Activated CD4-positive, alpha-beta T cell treated with anti-CD3 and anti-CD28 coated beads, Interleukin-10, Interleukin-2, amounts not matched to agents 100 ng/mL and 50 ng/mL, durations not matched to agents 16 hours and 8 hours (primary cell): ENCODE results near the gene KSR1.

Experiments
- DNase-seq: peaks from one replicate; pipeline ENCODE4 v3.0.0-alpha.2; 2020

KSR1 gene

DNA sequence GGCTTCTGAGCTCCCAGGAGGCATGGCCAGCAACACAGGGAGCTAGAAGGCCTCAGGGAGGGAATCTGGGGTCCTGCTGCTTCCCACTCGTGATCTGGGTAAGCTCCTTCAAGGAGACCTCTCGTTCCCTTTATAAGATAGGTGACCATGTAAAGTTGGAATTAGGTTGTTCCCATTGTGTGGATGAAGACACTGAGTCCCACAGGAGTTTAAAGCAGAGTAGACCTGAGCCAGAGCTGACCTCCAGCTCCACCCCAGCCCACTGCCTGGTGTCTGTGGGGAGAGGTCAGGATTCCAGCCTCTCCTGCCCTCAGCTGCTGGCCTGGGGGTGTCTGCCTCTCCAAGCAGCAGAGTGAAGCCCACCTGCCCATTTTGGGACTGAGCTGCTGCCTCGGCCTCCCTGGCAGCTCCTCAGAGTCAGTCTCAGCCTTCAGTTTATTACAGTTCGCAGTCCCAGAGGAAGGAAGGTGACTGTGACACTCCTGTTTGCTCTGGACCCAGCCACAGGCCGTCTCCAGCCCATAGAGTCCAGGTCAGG is 141.6 kb downstream of the KSR1 start:
- DNase-seq = no peak

DNA sequence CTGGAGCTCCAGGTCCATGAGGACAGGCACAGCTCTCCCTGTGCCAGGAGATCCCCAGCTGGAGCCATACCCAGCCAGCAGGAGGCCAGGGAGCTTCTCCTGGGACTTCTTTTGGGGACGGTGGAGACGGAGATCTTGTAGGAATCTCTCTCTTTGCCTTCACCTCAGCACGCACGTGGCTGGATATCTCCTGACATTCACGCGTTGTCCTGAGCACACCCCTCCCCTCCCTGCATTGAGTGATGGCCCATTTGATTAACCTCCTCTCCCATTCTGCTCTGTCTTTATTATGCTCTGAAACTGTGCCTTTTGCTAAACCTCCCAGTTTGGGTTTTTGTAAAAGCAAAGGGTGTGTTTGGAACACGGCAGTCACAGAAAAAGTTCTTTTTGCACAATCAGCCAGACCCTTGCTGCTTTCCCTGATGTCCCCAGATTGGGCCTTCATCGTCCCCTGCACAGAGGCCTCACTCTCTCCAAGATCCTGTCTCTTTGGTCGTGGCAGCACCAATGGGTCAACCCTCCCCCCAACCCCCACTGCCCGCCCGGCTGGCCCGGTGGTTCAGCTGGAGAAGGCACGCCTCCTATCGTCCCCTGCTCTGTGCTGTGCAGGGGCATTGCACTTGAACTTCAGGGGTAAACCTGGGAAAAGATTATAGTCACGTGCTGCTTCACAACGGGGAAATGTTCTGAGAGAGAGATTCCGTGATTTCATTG is 142.2 kb downstream of the KSR1 start:
- no peak for DNase-seq

DNA sequence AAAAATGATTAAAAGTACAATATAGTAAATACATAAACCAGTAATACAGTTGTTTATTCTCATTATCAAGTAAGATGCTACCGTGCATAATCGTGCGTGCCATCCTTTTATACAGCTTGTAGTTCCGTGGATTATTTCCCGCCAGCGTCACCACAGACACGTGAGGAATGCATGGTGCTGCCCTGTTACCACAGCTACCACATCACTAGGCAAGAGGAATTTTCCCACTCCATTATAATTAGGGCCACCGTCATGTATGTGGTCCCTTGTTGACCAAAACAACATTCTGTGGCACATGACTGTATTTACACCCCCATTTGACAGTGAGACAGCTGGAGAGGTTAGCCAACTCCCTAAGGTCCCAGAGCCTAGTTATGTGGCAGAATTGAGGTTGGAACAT is 144.2 kb downstream of the KSR1 start:
- no peak for DNase-seq

DNA sequence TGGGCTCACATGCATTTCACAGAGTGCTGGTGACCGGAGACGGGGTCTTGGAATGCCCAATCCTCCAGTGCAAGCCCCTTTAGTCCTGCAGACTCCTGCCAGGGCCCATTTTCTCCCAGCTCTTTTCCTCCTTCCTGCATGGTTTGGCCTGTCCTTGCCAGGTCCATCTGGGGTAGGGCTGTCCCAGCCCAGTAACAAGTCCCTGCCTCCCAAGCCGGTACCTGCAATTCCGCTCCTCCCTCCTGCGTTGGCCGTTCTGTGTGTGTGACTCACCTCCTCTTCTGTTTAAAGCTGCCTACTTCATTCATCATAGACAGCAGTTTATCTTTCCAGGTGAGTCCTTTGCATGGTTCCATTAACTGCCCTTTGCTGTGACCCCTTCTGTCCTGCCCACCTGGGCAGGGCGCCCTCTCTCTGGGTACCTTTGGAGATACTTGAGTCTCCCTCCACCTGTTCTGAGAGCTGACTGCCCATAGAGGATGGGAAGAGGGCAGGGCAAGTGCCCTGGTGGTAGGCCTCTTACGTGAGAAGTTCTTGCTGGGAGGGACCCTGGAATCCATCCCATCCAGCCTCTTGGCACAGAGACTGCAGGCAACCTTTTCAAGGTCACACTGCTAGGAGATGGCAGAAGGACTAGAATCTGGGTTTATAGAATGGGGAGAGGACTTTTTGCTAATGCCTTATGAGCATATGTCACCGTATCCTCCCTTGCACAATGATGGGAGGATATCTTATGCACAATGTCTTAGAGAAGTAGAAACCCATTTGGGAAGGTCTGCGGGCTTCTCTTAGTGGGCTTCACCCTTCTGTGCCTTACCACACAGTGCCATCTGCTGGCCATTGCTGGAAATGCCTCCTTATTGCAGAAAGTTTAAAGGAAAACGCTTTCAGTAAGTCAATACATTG is 145.1 kb downstream of the KSR1 start:
- DNase-seq = peak; percentile 82

GRCh38 chr17:27601975-27602302 is 145.7 kb downstream of the KSR1 start:
- no peak for DNase-seq

GRCh38 chr17:27602721-27603420 is 146.6 kb downstream of the KSR1 start:
- peak; percentile 74 for DNase-seq

- DNase-seq = no peak
These were observed 147.1 kb downstream of the KSR1 start for GRCh38 chr17:27603421-27603770.

DNA sequence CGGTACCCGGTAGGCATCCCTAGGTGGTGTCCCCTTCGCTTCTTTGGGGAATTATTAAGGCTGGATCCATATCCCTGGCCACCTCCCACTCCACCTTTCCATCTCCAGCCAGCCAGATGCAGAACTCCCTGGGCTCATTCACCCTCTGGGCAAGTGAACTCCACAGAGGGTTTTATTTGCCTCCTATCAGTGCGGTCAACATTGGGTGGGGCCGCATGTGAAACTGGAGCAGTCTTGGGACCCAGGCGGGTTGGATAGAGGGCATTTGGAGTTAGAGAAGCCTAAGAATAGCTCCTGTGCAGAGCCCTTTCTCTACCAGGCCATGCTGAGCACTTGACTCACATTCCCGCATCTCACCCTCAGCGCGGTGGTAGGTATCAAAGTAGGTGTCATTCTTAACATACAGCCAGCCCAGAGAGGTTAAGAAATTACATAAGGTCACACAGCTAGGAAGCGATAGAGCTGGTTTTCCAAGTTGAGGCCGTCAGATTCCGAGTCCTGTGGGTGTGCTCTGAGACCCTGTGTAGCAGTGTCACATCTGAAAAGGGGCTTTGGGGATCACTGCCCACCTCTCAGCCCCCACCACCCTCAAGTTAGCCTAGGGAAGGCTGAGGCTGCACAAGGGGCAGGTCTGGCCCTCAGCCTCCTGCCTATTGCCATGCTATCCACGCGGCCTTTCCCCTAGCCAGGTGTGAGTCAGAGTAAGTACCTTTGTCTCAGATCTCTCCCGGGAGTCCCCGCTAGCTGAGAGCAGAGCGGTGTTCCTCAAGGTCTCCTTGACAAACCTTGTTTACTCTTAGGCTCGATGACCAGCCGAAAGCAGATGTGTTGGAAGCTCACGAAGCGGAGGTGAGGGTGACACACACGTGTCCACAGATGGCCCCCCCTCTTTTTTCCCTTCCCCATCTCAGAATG is 147.9 kb downstream of the KSR1 start:
- DNase-seq = no peak

- DNase-seq = no peak
These were observed 149.2 kb downstream of the KSR1 start for GRCh38 chr17:27605409-27605808.

DNA sequence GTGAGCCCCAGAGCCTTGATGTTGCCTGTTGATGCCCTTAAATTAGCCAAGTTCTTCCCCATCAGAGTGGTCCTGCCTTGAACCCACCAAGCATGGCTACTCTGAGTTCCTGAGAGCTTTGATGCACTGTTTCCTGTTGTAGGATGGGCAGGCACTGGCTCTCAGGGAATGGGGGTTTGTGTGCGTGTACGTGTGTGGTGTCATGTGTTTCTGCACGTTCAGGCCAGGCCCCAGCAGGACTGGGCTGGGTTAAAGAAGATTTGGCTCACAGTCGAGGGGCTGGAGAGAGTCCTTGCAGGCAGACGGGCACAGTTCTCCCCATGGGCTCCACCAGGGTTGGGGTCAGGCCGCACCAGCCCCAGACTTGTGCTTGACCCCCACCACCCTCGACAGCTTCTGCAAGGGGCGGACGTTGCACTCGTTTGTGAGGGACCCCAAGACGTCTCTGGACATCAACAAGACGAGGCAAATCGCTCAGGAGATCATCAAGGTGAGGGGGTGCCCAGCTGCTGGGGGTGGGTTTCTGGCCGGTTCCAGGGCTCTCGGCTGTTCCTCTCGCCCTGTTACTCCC is 151.4 kb downstream of the KSR1 start:
- DNase-seq = no peak

DNA sequence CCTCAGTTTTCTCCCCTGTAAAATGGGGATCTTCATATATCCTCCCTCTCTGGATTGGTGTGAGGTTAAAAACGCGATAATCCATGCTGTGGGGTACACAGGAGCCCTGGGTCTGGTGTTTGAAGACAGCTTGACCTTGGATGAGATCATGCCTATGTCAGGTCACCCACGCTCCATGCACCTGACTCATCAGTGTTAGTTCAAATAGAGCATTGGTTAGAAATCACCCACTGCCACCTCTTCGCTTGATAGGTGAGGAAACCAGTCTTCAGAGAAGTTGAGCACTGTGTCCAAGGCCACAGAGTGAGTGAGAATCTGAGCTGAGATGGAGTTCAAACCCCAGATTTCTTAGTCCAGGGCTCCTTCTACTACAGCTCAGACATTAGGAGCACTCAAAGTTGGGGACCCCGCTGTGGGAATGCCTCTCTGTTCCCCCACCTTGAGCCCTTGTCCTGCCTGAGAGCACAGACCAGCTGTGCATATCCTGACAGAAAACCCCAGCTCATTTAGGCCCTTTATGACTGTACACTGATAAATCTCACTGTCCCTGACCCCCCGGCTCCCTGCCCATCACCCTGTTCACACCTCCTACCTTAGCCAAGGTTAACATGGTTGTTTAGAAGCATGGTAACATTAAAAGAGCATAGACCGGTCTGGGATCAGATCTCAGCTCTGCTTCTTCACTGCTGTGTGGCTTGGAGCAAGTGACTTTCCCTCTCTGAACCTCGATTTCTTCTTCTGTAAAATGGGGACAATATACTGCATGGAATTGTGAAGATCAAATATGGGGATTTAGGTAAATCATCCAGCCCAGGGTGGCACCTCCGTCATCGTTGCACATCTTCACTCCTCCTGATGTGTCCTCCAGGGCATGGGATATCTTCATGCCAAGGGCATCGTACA is 152.3 kb downstream of the KSR1 start:
- DNase-seq = peak; percentile 14

DNA sequence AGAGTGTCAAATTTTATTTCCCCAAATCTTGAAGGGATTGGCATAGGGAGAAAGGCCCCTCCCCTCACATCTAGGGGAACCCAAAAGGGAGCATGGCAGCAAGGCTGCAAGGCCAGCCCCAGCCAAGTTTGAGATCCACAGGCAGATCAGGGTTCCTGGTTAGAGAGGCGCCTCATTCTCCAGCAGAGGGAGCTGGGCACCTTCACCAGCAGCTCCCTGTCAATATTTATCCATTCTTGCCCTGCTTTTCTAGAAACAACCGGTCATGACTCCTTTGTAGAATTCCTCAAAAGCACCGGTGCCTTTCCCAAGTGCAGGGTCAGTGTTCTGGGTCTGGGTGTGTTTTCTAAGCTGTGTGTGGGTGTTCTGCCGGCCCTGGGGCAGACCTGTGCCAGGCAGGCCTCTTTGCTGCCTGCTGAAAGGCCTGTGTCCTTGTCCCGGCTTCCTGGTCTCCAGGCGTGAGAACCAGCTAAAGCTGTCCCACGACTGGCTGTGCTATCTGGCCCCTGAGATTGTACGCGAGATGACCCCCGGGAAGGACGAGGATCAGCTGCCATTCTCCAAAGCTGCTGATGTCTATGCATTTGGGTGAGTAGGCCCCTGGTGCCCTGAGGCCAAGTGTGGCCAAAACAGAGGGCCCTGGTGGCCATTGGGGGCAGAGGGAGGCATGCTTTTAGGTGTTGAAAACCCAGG is 153.5 kb downstream of the KSR1 start:
- DNase-seq = peak; percentile 27

DNA sequence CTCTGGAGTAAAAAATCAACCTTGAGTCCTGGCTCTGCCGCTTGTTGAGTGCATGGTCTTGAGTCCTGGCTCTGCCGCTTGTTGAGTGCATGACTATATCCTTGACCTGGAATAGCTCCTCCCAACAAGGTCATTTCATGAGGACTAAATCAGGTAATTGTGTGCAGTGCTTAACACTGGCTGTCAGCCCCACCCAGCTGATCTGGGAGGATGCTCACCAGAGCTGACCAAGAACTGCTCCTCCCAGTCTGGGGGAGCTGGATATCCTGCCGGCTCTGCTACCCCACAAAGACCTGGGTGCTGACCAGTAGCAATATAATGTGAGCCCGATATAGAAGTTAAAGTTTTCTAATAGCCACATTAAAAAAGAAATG is 154.0 kb downstream of the KSR1 start:
- no peak for DNase-seq

DNA sequence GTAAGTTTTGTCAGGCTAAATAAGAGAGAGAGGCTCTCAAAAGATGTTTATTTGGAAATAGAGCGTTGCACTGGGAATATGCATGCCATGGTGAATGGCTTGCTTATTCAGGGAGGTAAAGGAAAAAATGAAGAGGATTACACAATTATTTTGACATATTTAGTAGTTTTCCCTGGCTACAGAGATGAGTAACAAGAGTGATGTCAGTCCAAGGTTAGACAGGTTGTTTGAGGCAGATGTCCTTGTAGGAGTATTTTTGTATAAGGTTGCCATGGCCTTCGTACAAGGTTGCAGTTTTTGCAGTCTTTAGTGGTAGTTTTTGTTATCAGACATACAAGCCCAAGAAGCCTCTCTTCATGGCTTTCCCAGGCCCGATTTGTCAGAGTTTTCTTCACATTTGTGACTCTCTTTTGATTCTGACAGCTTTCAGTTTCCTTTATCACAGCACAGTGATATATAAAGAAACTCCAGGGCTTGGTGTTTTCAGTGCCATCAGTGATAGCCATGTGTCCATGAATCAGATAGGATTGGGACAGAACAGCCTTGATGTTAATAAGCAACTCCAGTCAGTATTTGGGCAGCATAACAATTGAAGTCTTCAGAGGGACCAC is 156.0 kb downstream of the KSR1 start:
- DNase-seq = peak; percentile 28

GRCh38 chr17:27613433-27613832 is 157.2 kb downstream of the KSR1 start:
- DNase-seq = no peak

GRCh38 chr17:27615121-27615520 is 158.9 kb downstream of the KSR1 start:
- no peak for DNase-seq

- DNase-seq = peak; percentile 34
These were observed 160.2 kb downstream of the KSR1 start for GRCh38 chr17:27616414-27616813.

DNA sequence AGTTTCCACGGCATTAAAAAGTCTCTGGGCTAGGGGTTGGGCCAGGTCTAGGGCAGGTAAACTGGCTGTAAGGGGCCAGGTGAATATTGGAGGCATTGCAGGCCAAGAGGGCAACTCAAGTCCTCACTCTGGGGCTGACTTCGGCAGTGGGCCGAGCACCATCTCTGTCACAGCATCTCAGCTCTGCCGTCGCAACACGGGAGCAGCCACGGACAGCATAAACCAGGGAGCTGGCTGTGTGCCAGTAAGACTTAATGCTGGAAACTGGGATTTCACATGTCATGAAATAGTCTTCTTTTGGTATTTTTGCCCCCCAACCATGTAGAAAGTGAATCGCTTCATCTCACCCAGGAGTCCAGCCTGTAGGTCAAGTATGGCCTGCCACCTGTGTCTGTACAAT is 162.2 kb downstream of the KSR1 start:
- DNase-seq = no peak

DNA sequence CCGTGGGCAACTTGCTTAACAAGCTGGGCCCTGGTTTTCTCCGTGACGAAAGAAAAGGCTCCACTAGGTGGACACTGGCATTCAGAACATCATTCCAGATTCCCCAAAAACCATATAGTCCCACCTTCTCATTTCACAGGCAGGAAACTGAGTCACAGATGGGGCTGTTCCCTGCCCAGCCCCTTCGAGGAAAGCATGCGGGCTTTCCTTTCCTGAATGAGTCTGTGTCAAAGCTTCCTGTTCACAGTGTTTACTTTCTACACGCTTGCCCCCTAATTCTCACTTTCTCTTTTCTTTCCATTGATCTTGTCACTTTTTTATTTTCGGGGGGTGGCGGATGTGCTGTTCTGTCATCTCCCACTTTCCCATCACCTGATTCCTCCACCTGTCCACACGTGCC is 164.5 kb downstream of the KSR1 start:
- DNase-seq = peak; percentile 45

GRCh38 chr17:27621536-27621935 is 165.3 kb downstream of the KSR1 start:
- DNase-seq = no peak
